OCI-LY1 (cell line): ENCODE results near the gene UNC119B.
A peak's percentile ranks its signal among the peaks of the same experiment; 100 is the strongest.

Experiments used
- H2AFZ ChIP-seq: fragments of 200-600 bp; sonication (generic), shearing (Covaris generic); 2 replicates; pipeline ENCODE4 v1.6.0; 2014; ENCODE audit warnings: antibody characterized with exemption, mild to moderate bottlenecking, low read length
- H3F3A ChIP-seq: fragments of 200-600 bp; sonication (generic), shearing (Covaris generic); 2 replicates; pipeline ENCODE4 v1.6.0; 2014; ENCODE audit warnings: mild to moderate bottlenecking, antibody characterized with exemption, low read length, moderate library complexity; ENCODE audit not compliant: insufficient read depth
- H3K27ac ChIP-seq: fragments of 200-600 bp; sonication (generic); 2 replicates; pipeline ENCODE4 v1.5.1; 2014; ENCODE audit warnings: low read length, mixed run types, mild to moderate bottlenecking, low read depth; ENCODE audit not compliant: poor library complexity, severe bottlenecking
- H3K27me3 ChIP-seq: fragments of 200-600 bp; sonication (generic); 2 replicates; pipeline ENCODE4 v1.6.0; 2014; ENCODE audit warnings: antibody characterized with exemption, mild to moderate bottlenecking, low read length, moderate library complexity; ENCODE audit not compliant: insufficient read depth
- H3K36me3 ChIP-seq: fragments of 200-600 bp; sonication (generic); 2 replicates; pipeline ENCODE4 v1.6.1; 2014; ENCODE audit warnings: mild to moderate bottlenecking, antibody characterized with exemption, low read length, moderate library complexity, mixed read lengths; ENCODE audit not compliant: insufficient read depth
- H3K4me1 ChIP-seq: fragments of 200-600 bp; sonication (generic); 2 replicates; pipeline ENCODE4 v1.5.1; 2014; ENCODE audit warnings: mild to moderate bottlenecking, low read length, moderate library complexity; ENCODE audit not compliant: insufficient read depth, severe bottlenecking
- H3K4me2 ChIP-seq: fragments of 200-600 bp; sonication (generic), shearing (Covaris generic); 2 replicates; pipeline ENCODE4 v1.6.1; 2014; ENCODE audit warnings: low read length
- H3K4me3 ChIP-seq: fragments of 200-600 bp; sonication (generic); 2 replicates; pipeline ENCODE4 v1.5.1; 2014; ENCODE audit warnings: low read length, low read depth, mild to moderate bottlenecking, mixed read lengths; ENCODE audit not compliant: poor library complexity, severe bottlenecking
- H3K79me2 ChIP-seq: fragments of 200-600 bp; shearing (Covaris generic); 2 replicates; pipeline ENCODE4 v1.6.1; 2016; ENCODE audit warnings: mixed run types, low read length, mixed read lengths; ENCODE audit not compliant: insufficient read depth
- H3K9ac ChIP-seq: fragments of 200-600 bp; sonication (generic), shearing (Covaris generic); 2 replicates; pipeline ENCODE4 v1.6.1; 2014; ENCODE audit warnings: mild to moderate bottlenecking, low read length, mixed read lengths
- H3K9me2 ChIP-seq: fragments of 200-600 bp; sonication (generic), shearing (Covaris generic); 2 replicates; pipeline ENCODE4 v1.6.1; 2014; ENCODE audit warnings: low read depth, mild to moderate bottlenecking, low read length, mixed read lengths
- H3K9me3 ChIP-seq: fragments of 200-600 bp; shearing (Covaris generic); 2 replicates; pipeline ENCODE4 v1.6.1; 2014; ENCODE audit warnings: low read length, mixed read lengths
- H4K20me1 ChIP-seq: fragments of 200-600 bp; sonication (generic), shearing (Covaris generic); 2 replicates; pipeline ENCODE4 v1.6.0; 2016; ENCODE audit warnings: mild to moderate bottlenecking, low read length; ENCODE audit not compliant: insufficient read depth
- CTCF ChIP-seq: fragments of 200-600 bp; sonication (generic), shearing (Covaris generic); IDR thresholded peaks from 2 replicates; pipeline ENCODE4 v1.5.1; 2017; ENCODE audit warnings: mild to moderate bottlenecking, antibody characterized with exemption, low read length, moderate library complexity, mixed read lengths
- EZH2 ChIP-seq: fragments of 200-600 bp; sonication (generic), shearing (Covaris generic); IDR thresholded peaks from 2 replicates; pipeline ENCODE4 v1.8.0; 2017; ENCODE audit warnings: borderline replicate concordance, mixed run types, mild to moderate bottlenecking, antibody characterized with exemption, low read length, moderate library complexity, mixed read lengths

Gene UNC119B

GRCh38 chr12:120763250-120763649 lies 53.0 kb downstream of the UNC119B start:
- H3K27ac ChIP-seq, result no peak overlapping the region
- no peaks in the 10 kb centered on the region for H3F3A ChIP-seq
- H3K4me2 ChIP-seq, result no peak overlapping the region
- H3K79me2 ChIP-seq, result no peaks in the 10 kb centered on the region
- no peak overlapping the region for H3K9ac ChIP-seq
- H3K9me2 ChIP-seq, result no peaks in the 10 kb centered on the region
- H3K4me3 ChIP-seq, result no peak overlapping the region
- H3K4me1 ChIP-seq, result peaks cover 34% of the 10 kb centered on the region
- H3K36me3 ChIP-seq, result peaks cover 62% of the 10 kb centered on the region
- no peaks in the 10 kb centered on the region for H3K9me3 ChIP-seq
- H2AFZ ChIP-seq, result no peak overlapping the region
- H3K27me3 ChIP-seq, result no peaks in the 10 kb centered on the region
- TF ChIP-seq CTCF (no peak), EZH2 (no peak)
- H4K20me1 ChIP-seq, result no peaks in the 10 kb centered on the region

GRCh38 chr12:120764816-120765215 lies 54.6 kb downstream of the UNC119B start:
- Histone ChIP-seq H3K79me2 (no peaks in the 10 kb centered on the region), H3K9me2 (no peaks in the 10 kb centered on the region), H3K36me3 (peaks cover 73% of the 10 kb centered on the region), H3K4me1 (peaks cover 39% of the 10 kb centered on the region), H3K4me3 (no peak overlapping the region), H3K27me3 (no peaks in the 10 kb centered on the region), H3F3A (no peaks in the 10 kb centered on the region), H3K27ac (no peak overlapping the region), H3K9ac (no peak overlapping the region), H4K20me1 (no peaks in the 10 kb centered on the region), H3K9me3 (no peaks in the 10 kb centered on the region), H2AFZ (no peak overlapping the region), H3K4me2 (no peak overlapping the region)
- no peak for TF ChIP-seq CTCF
- TF ChIP-seq EZH2, result no peak

GRCh38 chr12:120766566-120766965 lies 56.3 kb downstream of the UNC119B start:
- H3K4me2 ChIP-seq, result no peak overlapping the region
- peaks cover 28% of the 10 kb centered on the region for H3K4me1 ChIP-seq
- peak overlapping the region; percentile 43 for H3K27ac ChIP-seq

More at GRCh38 chr12:120766566-120766965, 56.3 kb downstream of the UNC119B start:
- no peaks in the 10 kb centered on the region for H3F3A ChIP-seq
- H3K9me2 ChIP-seq, result no peaks in the 10 kb centered on the region
- H3K27me3 ChIP-seq, result no peaks in the 10 kb centered on the region
- TF ChIP-seq CTCF (no peak), EZH2 (no peak)
- H3K4me3 ChIP-seq, result no peak overlapping the region
- H3K79me2 ChIP-seq, result no peaks in the 10 kb centered on the region
- H3K9me3 ChIP-seq, result no peaks in the 10 kb centered on the region
- no peaks in the 10 kb centered on the region for H4K20me1 ChIP-seq
- no peak overlapping the region for H2AFZ ChIP-seq
- peaks cover 67% of the 10 kb centered on the region; the same call in 1 of the 2 replicates for H3K36me3 ChIP-seq
- H3K9ac ChIP-seq, result no peak overlapping the region
